Lung (tissue), 12 donors: Measurements from ENCODE around the gene MGAT1. TPM values are rescaled to one million over a fixed set of nuclear protein-coding genes. Genes with fewer than 3 reads are reported as not detected.

Experiments used
- ATAC-seq: fragments of 200-7000 bp; cut with Tn5 transposase; one replicate; pipeline ENCODE4 v1.9.1; 2020; ENCODE audit warnings: moderate number of reproducible peaks; ENCODE audit not compliant: insufficient read depth, low FRiP score
- DNase-seq, 3 donors: peaks; one replicate each; pipeline ENCODE4 v3.0.0-alpha.2; 2013 to 2017
- H3K27ac ChIP-seq, 2 donors: one replicate each; pipeline ENCODE4 v1.5.1; 2013; ENCODE audit warnings: mild to moderate bottlenecking in 2 of 2, moderate library complexity in 2 of 2, control low read depth in 1 of 2, inconsistent platforms in 1 of 2, low read depth in 1 of 2, low read length in 1 of 2
- H3K27me3 ChIP-seq, 3 donors: one replicate each; pipeline ENCODE4 v1.5.1; 2013; ENCODE audit warnings: low read length in 2 of 3; ENCODE audit not compliant: control insufficient read depth in 3 of 3, insufficient read depth in 3 of 3
- H3K36me3 ChIP-seq, 4 donors: one replicate each; pipeline ENCODE4 v1.5.1; 2013; ENCODE audit warnings: low read length in 4 of 4, mild to moderate bottlenecking in 1 of 4, moderate library complexity in 1 of 4; ENCODE audit not compliant: control insufficient read depth in 4 of 4, insufficient read depth in 4 of 4
- H3K4me1 ChIP-seq, 5 donors: one replicate each; pipeline ENCODE4 v1.5.1; 2013; ENCODE audit warnings: low read length in 5 of 5, mild to moderate bottlenecking in 2 of 5, moderate library complexity in 1 of 5; ENCODE audit not compliant: control insufficient read depth in 5 of 5, insufficient read depth in 5 of 5
- H3K4me3 ChIP-seq: one replicate; pipeline ENCODE4 v1.5.1; 2013; ENCODE audit warnings: mild to moderate bottlenecking, control low read depth, moderate library complexity
- H3K9ac ChIP-seq, 2 donors: one replicate each; pipeline ENCODE4 v1.5.1; 2013; ENCODE audit warnings: low read length in 2 of 2, control low read depth in 1 of 2; ENCODE audit not compliant: insufficient read depth in 1 of 2
- H3K9me3 ChIP-seq, 4 donors: one replicate each; pipeline ENCODE4 v1.5.1; 2013; ENCODE audit warnings: low read length in 3 of 4, mild to moderate bottlenecking in 1 of 4, moderate library complexity in 1 of 4; ENCODE audit not compliant: control insufficient read depth in 4 of 4, insufficient read depth in 3 of 4
- WGBS, 2 donors: extraction: QIAGEN DNeasy Blood & Tissue Kit; methylation state at CpG; one replicate each; pipeline ENCODE4 v1.1.7; 2013; 5-methylcytosine and 5-hydroxymethylcytosine counted together
- polyA plus RNA-seq, 2 donors: library from polyadenylated mRNA; stranded (reverse); fragments of 200-250 nt; gene quantifications; one replicate each; pipeline ENCODE4 v1.2.1, GENCODE V29; 2013
- total RNA-seq, 2 donors: library from RNA; depleted of rRNA in 1 of 2; stranded (reverse); fragments of >200 nt in 1 of 2; gene quantifications; one replicate each; pipeline ENCODE4 v1.2.1, GENCODE V29; 2014 to 2021
- TF ChIP-seq, protein P1 (sequence below): IDR thresholded peaks from 2 replicates; pipeline ENCODE4 v1.5.1; 2012; ENCODE audit warnings: mild to moderate bottlenecking; ENCODE audit errors: control extremely low read depth, extremely low read depth
- donor health status: control.
- donor health status: control.
- donor health status: Bipolar disorder and iron deficiency.
- donor health status: healthy.
- donor health status: DM: yes; HTN: yes; CAD: no.

MGAT1 gene
- total and polyA plus RNA-seq, 4 donors = 117 to 415 (median 211) TPM

GRCh38 chr5:180817893-180818674 is 15.5 kb upstream of the MGAT1 start:
- WGBS, 2 donors = 56 to 60% methylated on average over 13 of the region's 13 CpGs
- no peaks in the 10 kb centered on the region for H3K36me3 ChIP-seq
- H3K27ac ChIP-seq = peak overlapping the region; percentile 11 to 48
- no peak overlapping the region for H3K9ac ChIP-seq
- H3K4me3 ChIP-seq = no peak overlapping the region
- H3K27me3 ChIP-seq = no peaks in the 10 kb centered on the region
- no peak for ATAC-seq
- H3K4me1 ChIP-seq = peaks cover 3 to 16% (median 3%) of the 10 kb centered on the region in 5 donors
- no peaks in the 10 kb centered on the region for H3K9me3 ChIP-seq
- no peak for DNase-seq
- TF ChIP-seq, protein P1, sequence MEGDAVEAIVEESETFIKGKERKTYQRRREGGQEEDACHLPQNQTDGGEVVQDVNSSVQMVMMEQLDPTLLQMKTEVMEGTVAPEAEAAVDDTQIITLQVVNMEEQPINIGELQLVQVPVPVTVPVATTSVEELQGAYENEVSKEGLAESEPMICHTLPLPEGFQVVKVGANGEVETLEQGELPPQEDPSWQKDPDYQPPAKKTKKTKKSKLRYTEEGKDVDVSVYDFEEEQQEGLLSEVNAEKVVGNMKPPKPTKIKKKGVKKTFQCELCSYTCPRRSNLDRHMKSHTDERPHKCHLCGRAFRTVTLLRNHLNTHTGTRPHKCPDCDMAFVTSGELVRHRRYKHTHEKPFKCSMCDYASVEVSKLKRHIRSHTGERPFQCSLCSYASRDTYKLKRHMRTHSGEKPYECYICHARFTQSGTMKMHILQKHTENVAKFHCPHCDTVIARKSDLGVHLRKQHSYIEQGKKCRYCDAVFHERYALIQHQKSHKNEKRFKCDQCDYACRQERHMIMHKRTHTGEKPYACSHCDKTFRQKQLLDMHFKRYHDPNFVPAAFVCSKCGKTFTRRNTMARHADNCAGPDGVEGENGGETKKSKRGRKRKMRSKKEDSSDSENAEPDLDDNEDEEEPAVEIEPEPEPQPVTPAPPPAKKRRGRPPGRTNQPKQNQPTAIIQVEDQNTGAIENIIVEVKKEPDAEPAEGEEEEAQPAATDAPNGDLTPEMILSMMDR = no peak

DNA sequence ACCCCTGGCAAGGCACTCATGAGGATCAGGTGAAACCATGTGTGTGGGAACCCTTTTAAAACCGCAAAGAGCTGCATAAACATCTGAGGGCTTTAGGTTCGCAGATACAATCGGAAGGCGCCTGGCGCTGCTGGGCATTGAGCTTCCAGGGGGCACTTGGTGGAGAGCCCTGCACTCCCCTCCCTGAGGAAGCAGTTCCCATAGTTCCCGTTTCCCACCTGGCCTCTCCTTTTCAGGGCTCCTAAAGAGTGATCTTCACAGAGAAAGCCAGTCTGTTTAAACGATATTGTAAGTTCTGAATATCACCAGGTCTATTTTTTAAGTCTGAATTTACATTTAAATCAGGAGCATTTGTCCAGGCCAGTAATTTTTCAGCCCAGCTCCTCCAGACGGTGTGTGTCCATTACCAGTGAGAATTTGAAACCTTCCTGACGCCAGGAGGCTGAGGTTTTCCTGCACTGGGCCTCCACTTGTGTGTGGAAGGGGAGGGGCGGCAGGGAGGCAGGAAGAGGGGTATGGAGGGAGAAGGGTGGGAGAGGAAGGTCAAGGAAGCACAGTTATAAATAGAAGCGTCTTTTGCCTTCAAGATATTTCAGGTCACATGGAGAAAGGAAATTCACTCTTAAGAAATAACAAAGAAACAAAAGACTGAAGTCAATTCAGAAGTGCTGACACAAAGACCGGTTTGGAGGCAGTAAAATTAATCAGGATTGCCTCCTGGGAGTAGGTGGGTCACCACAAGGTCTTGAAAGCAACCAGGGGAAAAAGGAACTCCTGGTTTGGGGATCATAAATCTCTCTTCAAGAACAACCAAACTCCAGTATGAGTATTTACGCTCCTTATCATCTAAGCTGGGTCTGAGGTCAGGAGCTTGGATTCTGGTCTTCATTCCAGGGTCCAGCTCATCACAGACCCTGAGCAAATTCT is 14.3 kb upstream of the MGAT1 start:
- Histone ChIP-seq H3K9me3 (no peaks in the 10 kb centered on the region), H3K9ac (no peak overlapping the region), H3K4me1 (peaks cover 3 to 18% (median 3%) of the 10 kb centered on the region in 5 donors), H3K4me3 (no peak overlapping the region), H3K27me3 (no peaks in the 10 kb centered on the region), H3K36me3 (no peaks in the 10 kb centered on the region), H3K27ac (peak overlapping the region; percentile 82 to 85)
- TF ChIP-seq, protein P1 = no peak
- ATAC-seq (no peak), DNase-seq (peak; percentile 55 to 79 (median 57))
- 10 to 21% methylated on average over 13 of the region's 13 CpGs for WGBS, 2 donors

GRCh38 chr5:180815293-180815917 is 12.8 kb upstream of the MGAT1 start:
- TF ChIP-seq, protein P1 = no peak
- no peak overlapping the region for H3K4me3 ChIP-seq
- H3K4me1 ChIP-seq = peaks cover 3 to 26% (median 8%) of the 10 kb centered on the region in 5 donors
- 39 to 50% methylated on average over 9 of the region's 9 CpGs for WGBS, 2 donors
- no peak for ATAC-seq
- H3K9ac ChIP-seq = no peak overlapping the region
- DNase-seq = no peak
- H3K36me3 ChIP-seq = no peaks in the 10 kb centered on the region
- no peaks in the 10 kb centered on the region for H3K27me3 ChIP-seq
- H3K9me3 ChIP-seq = no peaks in the 10 kb centered on the region
- H3K27ac ChIP-seq = peak overlapping the region; percentile 53 to 75
